MCF 10A (cell line): Measurements from ENCODE around the gene TBX1. TPM values are rescaled to one million over a fixed set of nuclear protein-coding genes. Genes with fewer than 3 reads are reported as not detected.

Experiments used
- BruUV-seq: library from RNA; stranded (reverse); fragments of 400-500 nt; replicated peaks from 2 replicates; lab custom pipeline; 2021; lab: Mats Ljungman, UMichigan
- CTCF ChIA-PET: fragments of 300-600 bp; sonication (Branson Sonifier 250); formaldehyde crosslinking; extraction: SDS; loops from one replicate; lab custom pipeline; 2021; ENCODE audit warnings: antibody characterized with exemption, inconsistent platforms; lab: Yijun Ruan, JAX
- POLR2A ChIA-PET: fragments of 300-600, 350-650 bp; sonication (Branson Sonifier 250); formaldehyde crosslinking; extraction: SDS; loops from one replicate; lab custom pipeline; 2020; ENCODE audit warnings: antibody characterized with exemption, inconsistent platforms; lab: Yijun Ruan, JAX
- DNase-seq: peaks from one replicate; pipeline ENCODE4 v3.0.0-alpha.2; 2018; ENCODE audit not compliant: unreplicated experiment
- H3K27ac Mint-ChIP-seq: one replicate; pipeline ENCODE4 v1.8.0; 2022; ENCODE audit warnings: mild to moderate bottlenecking, low read depth, mixed read lengths; ENCODE audit not compliant: unreplicated experiment
- H3K27me3 Mint-ChIP-seq: one replicate; pipeline ENCODE4 v1.8.0; 2022; ENCODE audit warnings: mixed read lengths; ENCODE audit not compliant: insufficient read depth, unreplicated experiment
- H3K36me3 Mint-ChIP-seq: one replicate; pipeline ENCODE4 v1.8.0; 2022; ENCODE audit warnings: mild to moderate bottlenecking, moderate library complexity, mixed read lengths; ENCODE audit not compliant: insufficient read depth, unreplicated experiment
- H3K4me1 Mint-ChIP-seq: one replicate; pipeline ENCODE4 v1.8.0; 2022; ENCODE audit warnings: mixed read lengths; ENCODE audit not compliant: insufficient read depth, unreplicated experiment
- H3K4me3 Mint-ChIP-seq: one replicate; pipeline ENCODE4 v1.8.0; 2022; ENCODE audit warnings: mild to moderate bottlenecking, moderate library complexity, mixed read lengths; ENCODE audit not compliant: unreplicated experiment
- H3K9me3 Mint-ChIP-seq: one replicate; pipeline ENCODE4 v1.8.0; 2022; ENCODE audit warnings: mixed read lengths; ENCODE audit not compliant: unreplicated experiment
- intact Hi-C: fragments of 100-400 bp; cut with micrococcal nuclease; formaldehyde crosslinking; loops from 2 replicates; pipeline ENCODE4 v1.14.1; 2022
- total RNA-seq: library from RNA; stranded (reverse); gene quantifications from 2 replicates; pipeline ENCODE4 v1.2.3, GENCODE V29; 2022
- TF ChIP-seq, protein P1 (sequence below): fragments of 200-600 bp; IDR thresholded peaks from one replicate; pipeline ENCODE4 v1.8.0; 2022; ENCODE audit warnings: antibody characterized with exemption, mild to moderate bottlenecking; ENCODE audit not compliant: unreplicated experiment

TBX1 gene
- total RNA-seq, 1 experiment from 2014 or later, result not detected

DNA sequence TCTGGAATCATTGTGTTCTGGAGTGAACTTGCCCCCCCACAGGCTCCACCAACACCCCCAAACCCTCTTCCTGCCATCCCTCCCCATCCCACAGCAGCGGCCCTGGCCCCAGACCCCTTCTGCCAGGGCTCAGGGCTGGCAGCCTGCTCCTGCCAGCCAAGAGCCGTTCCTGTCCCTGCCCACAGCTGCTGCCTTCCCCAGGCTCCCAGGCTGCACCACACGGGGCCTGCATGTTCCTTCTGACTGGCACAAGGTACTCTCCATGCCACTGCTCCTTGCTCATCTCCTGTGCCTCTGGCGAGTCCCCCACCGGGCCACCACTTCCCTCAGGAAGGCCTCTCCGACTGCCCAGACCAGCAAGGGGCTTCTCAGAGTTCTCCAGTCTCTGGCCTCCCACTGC is 32.3 kb upstream of the TBX1 start:
- Mint-ChIP-seq H3K4me3 (no peak overlapping the region), H3K36me3 (no peaks in the 10 kb centered on the region), H3K27me3 (no peaks in the 10 kb centered on the region), H3K27ac (no peak overlapping the region), H3K4me1 (no peaks in the 10 kb centered on the region), H3K9me3 (peaks cover 9% of the 10 kb centered on the region)
- TF ChIP-seq, protein P1, sequence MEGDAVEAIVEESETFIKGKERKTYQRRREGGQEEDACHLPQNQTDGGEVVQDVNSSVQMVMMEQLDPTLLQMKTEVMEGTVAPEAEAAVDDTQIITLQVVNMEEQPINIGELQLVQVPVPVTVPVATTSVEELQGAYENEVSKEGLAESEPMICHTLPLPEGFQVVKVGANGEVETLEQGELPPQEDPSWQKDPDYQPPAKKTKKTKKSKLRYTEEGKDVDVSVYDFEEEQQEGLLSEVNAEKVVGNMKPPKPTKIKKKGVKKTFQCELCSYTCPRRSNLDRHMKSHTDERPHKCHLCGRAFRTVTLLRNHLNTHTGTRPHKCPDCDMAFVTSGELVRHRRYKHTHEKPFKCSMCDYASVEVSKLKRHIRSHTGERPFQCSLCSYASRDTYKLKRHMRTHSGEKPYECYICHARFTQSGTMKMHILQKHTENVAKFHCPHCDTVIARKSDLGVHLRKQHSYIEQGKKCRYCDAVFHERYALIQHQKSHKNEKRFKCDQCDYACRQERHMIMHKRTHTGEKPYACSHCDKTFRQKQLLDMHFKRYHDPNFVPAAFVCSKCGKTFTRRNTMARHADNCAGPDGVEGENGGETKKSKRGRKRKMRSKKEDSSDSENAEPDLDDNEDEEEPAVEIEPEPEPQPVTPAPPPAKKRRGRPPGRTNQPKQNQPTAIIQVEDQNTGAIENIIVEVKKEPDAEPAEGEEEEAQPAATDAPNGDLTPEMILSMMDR, result no peak
- BruUV-seq, result no TSS peak
- POLR2A ChIA-PET, result no interaction called here
- intact Hi-C loops, result no loop called here
- no peak for DNase-seq
- CTCF ChIA-PET, result interaction anchor here (4.0 kb wide), 1 partner anchor 184 kb away, joined by 76 read pairs; no protein-coding TSS in a partner anchor

DNA sequence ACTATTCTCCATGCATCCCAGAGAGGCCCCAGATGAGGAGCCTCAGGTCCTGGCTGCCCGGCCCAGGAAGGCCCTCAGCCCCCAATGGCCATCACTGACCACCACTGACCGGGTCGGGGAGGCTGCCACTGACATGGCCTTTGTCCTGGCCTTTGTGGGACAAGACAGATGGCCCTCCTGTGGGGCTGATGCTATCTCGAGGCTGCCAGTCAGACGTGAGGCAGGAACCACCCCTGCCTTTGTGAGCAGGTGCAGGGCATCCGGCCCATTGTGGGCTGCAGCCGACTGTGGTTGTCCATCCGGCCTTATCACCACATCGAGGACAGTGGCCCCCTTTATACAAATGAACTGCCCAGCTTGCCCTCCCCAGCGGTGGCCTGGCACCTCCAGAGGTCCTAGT is 31.7 kb upstream of the TBX1 start:
- Mint-ChIP-seq H3K9me3 (peaks cover 9% of the 10 kb centered on the region), H3K27me3 (no peaks in the 10 kb centered on the region), H3K36me3 (no peaks in the 10 kb centered on the region), H3K27ac (no peak overlapping the region), H3K4me3 (no peak overlapping the region), H3K4me1 (no peaks in the 10 kb centered on the region)
- CTCF ChIA-PET, result interaction anchor here (0.6 to 4.0 kb wide), 5 partner anchors 17 to 392 kb away, joined by 3 to 76 read pairs (median 12); no protein-coding TSS in a partner anchor
- intact Hi-C loops, result no loop called here
- DNase-seq, result no peak
- TF ChIP-seq, protein P1, result no peak
- POLR2A ChIA-PET, result no interaction called here
- BruUV-seq, result no TSS peak

DNA sequence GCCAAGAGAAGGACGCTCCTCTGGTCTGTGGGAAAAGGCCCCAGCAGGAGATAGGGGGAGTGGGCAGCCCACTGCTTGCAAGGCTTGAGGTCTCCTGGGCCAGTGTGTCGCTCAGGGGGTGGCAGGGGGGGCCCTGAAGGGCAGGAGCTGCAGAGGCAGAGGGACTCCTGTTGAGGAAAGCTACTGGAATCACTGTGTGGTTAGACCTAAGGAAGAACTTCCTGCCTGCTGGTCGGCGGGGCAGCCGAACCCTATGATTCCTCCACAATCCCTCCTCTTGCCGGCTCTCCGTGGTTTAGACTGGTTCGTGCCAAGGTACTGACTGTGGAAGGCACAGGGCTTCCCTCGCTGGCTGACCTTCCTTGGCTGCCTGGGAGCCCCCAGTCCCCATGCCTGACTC is 31.1 kb upstream of the TBX1 start:
- H3K27me3 Mint-ChIP-seq, result no peaks in the 10 kb centered on the region
- no TSS peak for BruUV-seq
- no peaks in the 10 kb centered on the region for H3K4me1 Mint-ChIP-seq
- H3K9me3 Mint-ChIP-seq, result peaks cover 9% of the 10 kb centered on the region
- ChIA-PET CTCF (interaction anchor here (0.6 to 4.0 kb wide), 13 partner anchors 17 to 616 kb away, joined by 3 to 76 read pairs (median 5); no protein-coding TSS in a partner anchor), POLR2A (interaction anchor here (1.1 kb wide), 1 partner anchor 212 kb away, joined by 3 read pairs; the partner anchor contains the start of genes COMT and TXNRD2)
- no peak for DNase-seq
- H3K36me3 Mint-ChIP-seq, result no peaks in the 10 kb centered on the region
- no peak overlapping the region for H3K4me3 Mint-ChIP-seq
- no peak overlapping the region for H3K27ac Mint-ChIP-seq
- intact Hi-C loops, result no loop called here
- TF ChIP-seq, protein P1, result no peak

DNA sequence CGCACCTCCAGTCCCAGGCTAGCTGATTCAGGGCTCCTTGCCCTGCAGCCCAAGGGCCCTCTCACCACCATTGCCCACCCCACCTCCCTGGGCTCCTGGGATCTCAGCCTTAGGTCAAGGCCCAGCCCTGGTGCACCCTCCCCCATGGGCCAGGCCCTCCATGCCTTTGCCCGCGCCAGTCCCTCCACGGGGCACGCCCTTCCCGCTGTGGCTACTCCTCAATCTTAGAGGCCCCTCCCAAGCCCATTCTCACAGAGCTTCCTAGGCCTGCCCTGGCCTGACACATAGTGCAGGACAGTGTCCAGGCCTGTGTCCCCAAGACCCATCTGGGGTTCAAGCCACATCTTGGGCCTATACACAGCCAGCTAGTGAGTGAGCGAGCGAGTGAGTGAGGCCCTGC is 30.4 kb upstream of the TBX1 start:
- no peak for DNase-seq
- Mint-ChIP-seq H3K9me3 (peaks cover 5% of the 10 kb centered on the region), H3K27ac (no peak overlapping the region), H3K27me3 (no peaks in the 10 kb centered on the region), H3K4me1 (no peaks in the 10 kb centered on the region), H3K4me3 (peak overlapping the region; percentile 70), H3K36me3 (no peaks in the 10 kb centered on the region)
- CTCF ChIA-PET, result interaction anchor here (0.5 to 4.0 kb wide), 55 partner anchors 10 to 617 kb away, joined by 3 to 76 read pairs (median 4); no protein-coding TSS in a partner anchor
- TF ChIP-seq, protein P1, result no peak
- intact Hi-C loops, result loop anchor here (1.0 kb wide), 1 partner anchor 180 kb away; no protein-coding TSS in a partner anchor
- POLR2A ChIA-PET, result interaction anchor here (0.6 to 1.8 kb wide), 4 partner anchors 9 to 219 kb away, joined by 3 to 4 read pairs (median 3); partner anchors contain the start of genes COMT and TXNRD2
- BruUV-seq, result no TSS peak
